ENCODE data around the gene HLA-DMB.
A peak's percentile ranks its signal among the peaks of the same experiment; 100 is the strongest.

Gene HLA-DMB

GRCh38 chr6:32940656-32941213, at the start of gene HLA-DMB:
TSS of gene HLA-DMB (minus strand) at chr6:32941028. CDS start at chr6:32940807, 221 bp downstream.
- DNase-seq: peak; percentile 70

GRCh38 chr6:32989368-32989767, 48.5 kb upstream of the HLA-DMB start:
- no peak for DNase-seq

GRCh38 chr6:32984622-32985389, 44.0 kb upstream of the HLA-DMB start:
- DNase-seq: peak; percentile 85

- no peak for DNase-seq
Observed at GRCh38 chr6:32983964-32984621, 43.3 kb upstream of the HLA-DMB start.

GRCh38 chr6:32983493-32983848, 42.6 kb upstream of the HLA-DMB start:
- DNase-seq: no peak

- no peak for DNase-seq
Observed at GRCh38 chr6:32982702-32983492, 42.1 kb upstream of the HLA-DMB start.

GRCh38 chr6:32982084-32982701, 41.4 kb upstream of the HLA-DMB start:
- no peak for DNase-seq

GRCh38 chr6:32980488-32981038, 39.7 kb upstream of the HLA-DMB start:
- no peak for DNase-seq

GRCh38 chr6:32979720-32980487, 39.1 kb upstream of the HLA-DMB start:
- no peak for DNase-seq

GRCh38 chr6:32977953-32978324, 37.1 kb upstream of the HLA-DMB start:
- DNase-seq: no peak

GRCh38 chr6:32977272-32977952, 36.6 kb upstream of the HLA-DMB start:
- no peak for DNase-seq

- DNase-seq: no peak
Observed at GRCh38 chr6:32976334-32977069, 35.7 kb upstream of the HLA-DMB start.

- DNase-seq: no peak
Observed at GRCh38 chr6:32975886-32976285, 35.1 kb upstream of the HLA-DMB start.

- DNase-seq: no peak
Observed at GRCh38 chr6:32974541-32975308, 33.9 kb upstream of the HLA-DMB start.

- DNase-seq: peak; percentile 37
Observed at GRCh38 chr6:32974016-32974333, 33.1 kb upstream of the HLA-DMB start.

GRCh38 chr6:32973144-32974015, 32.6 kb upstream of the HLA-DMB start:
- DNase-seq: peak; percentile 78

- DNase-seq: no peak
Observed at GRCh38 chr6:32972353-32973143, 31.7 kb upstream of the HLA-DMB start.
